ENCODE results near the gene SORCS2.
"Not testable (repeated sequence)": the region's sequence is repeated elsewhere in the genome, so short reads cannot be mapped to it uniquely, and the experiment has no call there.

Gene SORCS2

GRCh38 chr4:7448036-7448435 is 255.7 kb downstream of the SORCS2 start:
- TF ChIP-seq POLR2AphosphoS5 (IDR thresholded peaks at IDR 0.05; ENCODE audit: borderline replicate concordance, low read depth, low read length) (no peak), EZH2 (IDR thresholded peaks at IDR 0.05) (no peak), FOXP2 (optimal IDR thresholded peaks at IDR 0.05; ENCODE audit: control extremely low read depth, extremely low read length, insufficient read depth) (no peak)

GRCh38 chr4:7450775-7451433 is 258.6 kb downstream of the SORCS2 start:
- no peak for DNase-seq (ENCODE audit: low read depth, low spot score)
- no peaks in the 10 kb centered on the region for H3K36me3 ChIP-seq (ENCODE audit: insufficient read depth, low read length)
- no peak overlapping the region for H3K4me3 ChIP-seq
- TF ChIP-seq EZH2 (IDR thresholded peaks at IDR 0.05) = no peak
- TF ChIP-seq FOXP2 (optimal IDR thresholded peaks at IDR 0.05; ENCODE audit: control extremely low read depth, extremely low read length, insufficient read depth) = no peak
- TF ChIP-seq POLR2AphosphoS5 (IDR thresholded peaks at IDR 0.05; ENCODE audit: borderline replicate concordance, low read depth, low read length) = no peak
- no peak overlapping the region for H3K27ac ChIP-seq
- no peaks in the 10 kb centered on the region for H3K9me3 ChIP-seq (ENCODE audit: low read depth, low read length)
- no peak overlapping the region for H3K9ac ChIP-seq (ENCODE audit: insufficient read length)

More at GRCh38 chr4:7448036-7448435, 255.7 kb downstream of the SORCS2 start:
- H3K9ac ChIP-seq (ENCODE audit: insufficient read length) = no peak overlapping the region
- H3K36me3 ChIP-seq (ENCODE audit: insufficient read depth, low read length) = no peaks in the 10 kb centered on the region
- H3K27ac ChIP-seq = no peak overlapping the region
- no peak for DNase-seq (ENCODE audit: low read depth, low spot score)
- no peak overlapping the region for H3K4me3 ChIP-seq
- H3K9me3 ChIP-seq (ENCODE audit: low read depth, low read length) = no peaks in the 10 kb centered on the region

DNA sequence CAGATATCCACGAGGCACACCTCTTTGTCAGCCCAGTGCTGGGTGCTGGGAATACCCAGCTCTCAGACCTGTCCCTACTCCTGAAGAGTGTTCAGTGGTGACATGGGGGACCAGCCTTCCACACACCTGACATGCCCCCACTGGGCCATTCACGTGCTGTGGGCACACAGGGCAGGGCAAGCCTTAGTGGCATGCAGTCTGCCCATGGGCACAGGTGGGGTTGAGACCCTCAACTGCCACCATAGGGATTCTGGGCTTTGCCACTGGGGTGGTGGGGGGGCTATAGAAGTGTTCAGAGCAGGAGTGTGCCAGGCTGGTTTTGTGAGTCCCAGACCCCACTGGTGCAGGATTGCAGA is 259.1 kb downstream of the SORCS2 start:
- DNase-seq (ENCODE audit: low read depth, low spot score) = no peak
- Histone ChIP-seq H3K4me3 (no peak overlapping the region), H3K9ac (ENCODE audit: insufficient read length) (no peak overlapping the region), H3K9me3 (ENCODE audit: low read depth, low read length) (no peaks in the 10 kb centered on the region), H3K27ac (no peak overlapping the region), H3K36me3 (ENCODE audit: insufficient read depth, low read length) (no peaks in the 10 kb centered on the region)
- no peak for TF ChIP-seq FOXP2 (optimal IDR thresholded peaks at IDR 0.05; ENCODE audit: control extremely low read depth, extremely low read length, insufficient read depth)

- Histone ChIP-seq H3K9ac (ENCODE audit: insufficient read length) (no peak overlapping the region), H3K36me3 (ENCODE audit: insufficient read depth, low read length) (no peaks in the 10 kb centered on the region), H3K4me3 (no peak overlapping the region), H3K27ac (no peak overlapping the region), H3K9me3 (ENCODE audit: low read depth, low read length) (no peaks in the 10 kb centered on the region)
- DNase-seq (ENCODE audit: low read depth, low spot score) = no peak
- no peak for TF ChIP-seq EZH2 (IDR thresholded peaks at IDR 0.05)
- TF ChIP-seq POLR2AphosphoS5 (IDR thresholded peaks at IDR 0.05; ENCODE audit: borderline replicate concordance, low read depth, low read length) = no peak
- no peak for TF ChIP-seq FOXP2 (optimal IDR thresholded peaks at IDR 0.05; ENCODE audit: control extremely low read depth, extremely low read length, insufficient read depth)
Observed at GRCh38 chr4:7451800-7452199, 259.5 kb downstream of the SORCS2 start.

DNA sequence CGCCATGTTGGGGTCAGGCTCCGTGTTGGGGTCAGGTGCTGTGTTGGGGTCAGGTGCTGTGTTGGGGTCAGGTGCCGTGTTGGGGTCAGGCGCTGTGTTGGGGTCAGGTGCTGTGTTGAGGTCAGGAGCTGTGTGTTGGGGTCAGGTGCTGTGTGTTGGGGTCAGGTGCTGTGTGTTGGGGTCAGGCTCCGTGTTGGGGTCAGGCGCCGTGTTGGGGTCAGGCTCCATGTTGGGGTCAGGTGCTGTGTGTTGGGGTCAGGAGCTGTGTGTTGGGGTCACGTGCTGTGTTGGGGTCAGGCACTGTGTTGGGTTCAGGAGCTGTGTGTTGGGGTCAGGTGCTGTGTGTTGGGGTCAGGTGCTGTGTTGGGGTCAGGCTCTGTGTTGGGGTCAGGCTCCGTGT is 260.5 kb downstream of the SORCS2 start:
- not testable (repeated sequence) for H3K9me3 ChIP-seq (ENCODE audit: low read depth, low read length); DNase-seq (ENCODE audit: low read depth, low spot score); H3K36me3 ChIP-seq (ENCODE audit: insufficient read depth, low read length); H3K27ac ChIP-seq; H3K9ac ChIP-seq (ENCODE audit: insufficient read length); H3K4me3 ChIP-seq

- Histone ChIP-seq H3K27ac (no peak overlapping the region), H3K36me3 (ENCODE audit: insufficient read depth, low read length) (no peaks in the 10 kb centered on the region), H3K9ac (ENCODE audit: insufficient read length) (no peak overlapping the region), H3K9me3 (ENCODE audit: low read depth, low read length) (no peaks in the 10 kb centered on the region), H3K4me3 (no peak overlapping the region)
- no peak for TF ChIP-seq FOXP2 (optimal IDR thresholded peaks at IDR 0.05; ENCODE audit: control extremely low read depth, extremely low read length, insufficient read depth)
- no peak for TF ChIP-seq POLR2AphosphoS5 (IDR thresholded peaks at IDR 0.05; ENCODE audit: borderline replicate concordance, low read depth, low read length)
- TF ChIP-seq EZH2 (IDR thresholded peaks at IDR 0.05) = no peak
- DNase-seq (ENCODE audit: low read depth, low spot score) = no peak
Observed at GRCh38 chr4:7457201-7458065, 265.1 kb downstream of the SORCS2 start.

DNA sequence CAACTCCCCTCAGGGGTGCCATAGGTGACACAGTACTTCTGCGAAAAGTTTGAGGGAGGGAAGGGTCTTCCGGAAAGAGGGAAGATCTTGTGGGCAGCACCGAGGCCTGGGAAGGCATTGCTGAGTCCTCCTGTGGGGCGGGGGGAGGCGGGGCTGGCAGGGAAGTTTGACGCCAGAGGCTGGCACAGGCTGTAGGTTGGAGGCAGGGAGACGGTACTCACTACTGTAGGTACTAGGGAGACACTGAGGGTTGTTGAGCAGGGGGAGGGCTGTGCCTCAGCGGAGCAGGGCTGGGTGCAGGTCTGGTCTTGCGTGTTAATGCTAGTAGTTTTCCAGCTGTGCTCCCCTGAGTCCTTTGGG is 265.7 kb downstream of the SORCS2 start:
- Histone ChIP-seq H3K9ac (ENCODE audit: insufficient read length) (no peak overlapping the region), H3K27ac (no peak overlapping the region), H3K9me3 (ENCODE audit: low read depth, low read length) (no peaks in the 10 kb centered on the region), H3K36me3 (ENCODE audit: insufficient read depth, low read length) (no peaks in the 10 kb centered on the region), H3K4me3 (no peak overlapping the region)
- no peak for TF ChIP-seq POLR2AphosphoS5 (IDR thresholded peaks at IDR 0.05; ENCODE audit: borderline replicate concordance, low read depth, low read length)
- TF ChIP-seq FOXP2 (optimal IDR thresholded peaks at IDR 0.05; ENCODE audit: control extremely low read depth, extremely low read length, insufficient read depth) = no peak
- no peak for TF ChIP-seq EZH2 (IDR thresholded peaks at IDR 0.05)
- no peak for DNase-seq (ENCODE audit: low read depth, low spot score)

GRCh38 chr4:7458477-7458876 is 266.1 kb downstream of the SORCS2 start:
- H3K27ac ChIP-seq = no peak overlapping the region
- no peaks in the 10 kb centered on the region for H3K9me3 ChIP-seq (ENCODE audit: low read depth, low read length)
- no peak overlapping the region for H3K9ac ChIP-seq (ENCODE audit: insufficient read length)
- TF ChIP-seq POLR2AphosphoS5 (IDR thresholded peaks at IDR 0.05; ENCODE audit: borderline replicate concordance, low read depth, low read length) (no peak), FOXP2 (optimal IDR thresholded peaks at IDR 0.05; ENCODE audit: control extremely low read depth, extremely low read length, insufficient read depth) (no peak), EZH2 (IDR thresholded peaks at IDR 0.05) (no peak)
- no peak for DNase-seq (ENCODE audit: low read depth, low spot score)
- no peak overlapping the region for H3K4me3 ChIP-seq
- H3K36me3 ChIP-seq (ENCODE audit: insufficient read depth, low read length) = no peaks in the 10 kb centered on the region

DNA sequence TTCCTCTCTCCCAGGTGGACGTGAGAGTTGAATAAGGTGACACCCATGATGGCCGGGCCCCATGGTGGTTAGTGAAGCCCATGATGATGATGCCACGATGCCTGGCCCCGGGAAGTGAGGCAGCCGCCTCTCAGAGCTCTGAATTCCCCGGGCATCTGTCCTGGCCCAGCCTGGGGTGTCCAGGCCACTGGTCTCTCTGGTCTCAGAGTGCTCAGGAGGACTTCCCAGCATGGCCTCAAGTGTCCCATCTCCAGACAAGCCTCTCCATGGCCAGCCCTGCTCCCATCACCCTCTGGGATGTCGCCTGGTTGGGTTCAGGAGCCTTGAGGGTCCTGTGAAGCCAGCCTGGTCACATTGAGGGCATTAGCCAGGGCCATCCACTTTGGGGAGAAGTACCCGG is 267.1 kb downstream of the SORCS2 start:
- DNase-seq (ENCODE audit: low read depth, low spot score) = no peak
- Histone ChIP-seq H3K27ac (no peak overlapping the region), H3K36me3 (ENCODE audit: insufficient read depth, low read length) (no peaks in the 10 kb centered on the region), H3K9me3 (ENCODE audit: low read depth, low read length) (no peaks in the 10 kb centered on the region), H3K4me3 (no peak overlapping the region), H3K9ac (ENCODE audit: insufficient read length) (no peak overlapping the region)
- TF ChIP-seq POLR2AphosphoS5 (IDR thresholded peaks at IDR 0.05; ENCODE audit: borderline replicate concordance, low read depth, low read length) (no peak), EZH2 (IDR thresholded peaks at IDR 0.05) (no peak), FOXP2 (optimal IDR thresholded peaks at IDR 0.05; ENCODE audit: control extremely low read depth, extremely low read length, insufficient read depth) (no peak)

Measured in SK-N-MC (cell line).